ENCODE data around the gene THRSP. TPM values are rescaled to one million over a fixed set of nuclear protein-coding genes. Genes with fewer than 3 reads are reported as not detected.

THRSP gene, protein sequence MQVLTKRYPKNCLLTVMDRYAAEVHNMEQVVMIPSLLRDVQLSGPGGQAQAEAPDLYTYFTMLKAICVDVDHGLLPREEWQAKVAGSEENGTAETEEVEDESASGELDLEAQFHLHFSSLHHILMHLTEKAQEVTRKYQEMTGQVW
- 100 to 1,000 TPM in 2 of 4 donors, 10 to 100 TPM in 2; 24.8 to 228 (median 81.8) TPM for total RNA-seq

- TF ChIP-seq, protein P1, sequence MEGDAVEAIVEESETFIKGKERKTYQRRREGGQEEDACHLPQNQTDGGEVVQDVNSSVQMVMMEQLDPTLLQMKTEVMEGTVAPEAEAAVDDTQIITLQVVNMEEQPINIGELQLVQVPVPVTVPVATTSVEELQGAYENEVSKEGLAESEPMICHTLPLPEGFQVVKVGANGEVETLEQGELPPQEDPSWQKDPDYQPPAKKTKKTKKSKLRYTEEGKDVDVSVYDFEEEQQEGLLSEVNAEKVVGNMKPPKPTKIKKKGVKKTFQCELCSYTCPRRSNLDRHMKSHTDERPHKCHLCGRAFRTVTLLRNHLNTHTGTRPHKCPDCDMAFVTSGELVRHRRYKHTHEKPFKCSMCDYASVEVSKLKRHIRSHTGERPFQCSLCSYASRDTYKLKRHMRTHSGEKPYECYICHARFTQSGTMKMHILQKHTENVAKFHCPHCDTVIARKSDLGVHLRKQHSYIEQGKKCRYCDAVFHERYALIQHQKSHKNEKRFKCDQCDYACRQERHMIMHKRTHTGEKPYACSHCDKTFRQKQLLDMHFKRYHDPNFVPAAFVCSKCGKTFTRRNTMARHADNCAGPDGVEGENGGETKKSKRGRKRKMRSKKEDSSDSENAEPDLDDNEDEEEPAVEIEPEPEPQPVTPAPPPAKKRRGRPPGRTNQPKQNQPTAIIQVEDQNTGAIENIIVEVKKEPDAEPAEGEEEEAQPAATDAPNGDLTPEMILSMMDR (IDR thresholded peaks at IDR 0.05; ENCODE audit: low read depth), result no peak
These were observed at the start of gene THRSP for GRCh38 chr11:78063440-78064181. THRSP (plus strand) TSS chr11:78063861; CDS start chr11:78063882, 21 bp downstream.

DNA sequence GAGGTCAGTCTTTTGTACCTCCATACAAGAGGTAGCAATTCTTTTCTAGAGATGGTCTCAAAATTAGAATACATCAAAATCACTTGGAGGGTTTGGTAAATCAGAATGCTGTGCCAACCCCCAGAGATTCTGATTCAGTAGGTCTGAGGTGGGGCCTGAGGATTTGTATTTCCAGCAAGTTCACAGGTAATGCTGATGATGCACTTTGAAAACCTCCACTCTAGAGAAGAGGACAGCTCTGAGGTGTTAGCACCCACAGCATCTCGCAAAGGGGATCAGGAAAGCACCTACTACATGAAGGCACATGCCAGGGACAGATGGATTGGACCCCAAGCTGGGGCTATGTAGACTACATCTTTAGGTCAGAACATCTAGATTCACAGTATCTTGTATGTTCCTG lies 47.8 kb upstream of the THRSP start:
- TF ChIP-seq, protein P1 (IDR thresholded peaks at IDR 0.05; ENCODE audit: low read depth), result no peak

GRCh38 chr11:78019808-78020207 lies 43.9 kb upstream of the THRSP start:
- TF ChIP-seq, protein P1 (IDR thresholded peaks at IDR 0.05; ENCODE audit: low read depth), result no peak

- TF ChIP-seq, protein P1 (IDR thresholded peaks at IDR 0.05; ENCODE audit: low read depth), result no peak
These were observed 43.4 kb upstream of the THRSP start for GRCh38 chr11:78020246-78020645.

- TF ChIP-seq, protein P1 (IDR thresholded peaks at IDR 0.05; ENCODE audit: low read depth), result no peak
These were observed 42.0 kb upstream of the THRSP start for GRCh38 chr11:78021611-78022010.

GRCh38 chr11:78022397-78023396 lies 41.0 kb upstream of the THRSP start, which contains the start of gene KCTD14:
KCTD14 (minus strand) TSS chr11:78023276; CDS start chr11:78023249, 27 bp downstream.
- TF ChIP-seq, protein P1 (IDR thresholded peaks at IDR 0.05; ENCODE audit: low read depth), result no peak

Data from subcutaneous adipose tissue (tissue), 4 donors.